Duodenal mucosa (tissue), 2 donors: ENCODE results near the gene CHRNA9.

ENCODE experiments used
- H3K27ac ChIP-seq: one replicate; pipeline ENCODE4 v1.7.0; 2013; ENCODE audit warnings: low read depth, low read length
- H3K27me3 ChIP-seq, 2 donors: one replicate each; pipeline ENCODE4 v1.7.0; 2013; ENCODE audit warnings: low read length in 2 of 2, control low read depth in 1 of 2; ENCODE audit not compliant: insufficient read depth in 2 of 2, control insufficient read depth in 1 of 2
- H3K36me3 ChIP-seq, 2 donors: one replicate each; pipeline ENCODE4 v1.7.0; 2013; ENCODE audit warnings: low read length in 2 of 2, control low read depth in 1 of 2; ENCODE audit not compliant: insufficient read depth in 2 of 2, control insufficient read depth in 1 of 2
- H3K4me1 ChIP-seq, 2 donors: one replicate each; pipeline ENCODE4 v1.7.0; 2013; ENCODE audit warnings: low read length in 2 of 2, control low read depth in 1 of 2; ENCODE audit not compliant: insufficient read depth in 2 of 2, control insufficient read depth in 1 of 2
- H3K4me3 ChIP-seq, 2 donors: one replicate each; pipeline ENCODE4 v1.7.0; 2013; ENCODE audit warnings: low read length in 2 of 2, low read depth in 1 of 2
- H3K9ac ChIP-seq, 2 donors: one replicate each; pipeline ENCODE4 v1.7.0; 2013; ENCODE audit warnings: low read length in 2 of 2, low read depth in 1 of 2
- H3K9me3 ChIP-seq, 2 donors: one replicate each; pipeline ENCODE4 v1.7.0; 2013; ENCODE audit warnings: low read length in 2 of 2, control low read depth in 1 of 2; ENCODE audit not compliant: control insufficient read depth in 1 of 2

Gene CHRNA9

GRCh38 chr4:40309250-40309774 is 25.8 kb upstream of the CHRNA9 start:
- H3K36me3 ChIP-seq = no peaks in the 10 kb centered on the region
- peaks cover 12 to 21% of the 10 kb centered on the region in 2 donors for H3K4me1 ChIP-seq
- H3K9ac ChIP-seq = peak overlapping the region; percentile 2 to 11
- no peaks in the 10 kb centered on the region for H3K27me3 ChIP-seq
- H3K4me3 ChIP-seq = peak overlapping the region; percentile 34 to 44
- H3K27ac ChIP-seq = no peak overlapping the region
- no peaks in the 10 kb centered on the region for H3K9me3 ChIP-seq

GRCh38 chr4:40310225-40310624 is 24.9 kb upstream of the CHRNA9 start:
- no peaks in the 10 kb centered on the region for H3K27me3 ChIP-seq
- H3K4me1 ChIP-seq = peaks cover 12 to 21% of the 10 kb centered on the region in 2 donors
- H3K4me3 ChIP-seq = no peak overlapping the region
- no peak overlapping the region for H3K9ac ChIP-seq
- H3K9me3 ChIP-seq = no peaks in the 10 kb centered on the region
- H3K36me3 ChIP-seq = no peaks in the 10 kb centered on the region
- no peak overlapping the region for H3K27ac ChIP-seq

- no peak overlapping the region for H3K27ac ChIP-seq
- H3K4me3 ChIP-seq = no peak overlapping the region
These were observed 23.3 kb upstream of the CHRNA9 start for GRCh38 chr4:40311811-40312346.

GRCh38 chr4:40314951-40315350 is 20.2 kb upstream of the CHRNA9 start:
- H3K9ac ChIP-seq = no peak overlapping the region
- H3K27ac ChIP-seq = no peak overlapping the region
- H3K9me3 ChIP-seq = no peaks in the 10 kb centered on the region

More at GRCh38 chr4:40311811-40312346, 23.3 kb upstream of the CHRNA9 start:
- Histone ChIP-seq H3K9ac (no peak overlapping the region), H3K9me3 (no peaks in the 10 kb centered on the region), H3K27me3 (no peaks in the 10 kb centered on the region), H3K36me3 (no peaks in the 10 kb centered on the region), H3K4me1 (peaks cover 11 to 16% of the 10 kb centered on the region in 2 donors)

GRCh38 chr4:40316333-40316781 is 18.8 kb upstream of the CHRNA9 start:
- peaks cover 8 to 12% of the 10 kb centered on the region in 2 donors for H3K4me1 ChIP-seq
- no peak overlapping the region for H3K27ac ChIP-seq
- H3K9ac ChIP-seq = peak overlapping the region in 1 of 2 donors; percentile 56
- no peaks in the 10 kb centered on the region for H3K27me3 ChIP-seq
- no peaks in the 10 kb centered on the region for H3K9me3 ChIP-seq
- H3K4me3 ChIP-seq = peak overlapping the region in 1 of 2 donors; percentile 50
- H3K36me3 ChIP-seq = no peaks in the 10 kb centered on the region

More at GRCh38 chr4:40314951-40315350, 20.2 kb upstream of the CHRNA9 start:
- Histone ChIP-seq H3K4me3 (no peak overlapping the region), H3K27me3 (no peaks in the 10 kb centered on the region), H3K4me1 (peaks cover 8 to 12% of the 10 kb centered on the region in 2 donors), H3K36me3 (no peaks in the 10 kb centered on the region)

DNA sequence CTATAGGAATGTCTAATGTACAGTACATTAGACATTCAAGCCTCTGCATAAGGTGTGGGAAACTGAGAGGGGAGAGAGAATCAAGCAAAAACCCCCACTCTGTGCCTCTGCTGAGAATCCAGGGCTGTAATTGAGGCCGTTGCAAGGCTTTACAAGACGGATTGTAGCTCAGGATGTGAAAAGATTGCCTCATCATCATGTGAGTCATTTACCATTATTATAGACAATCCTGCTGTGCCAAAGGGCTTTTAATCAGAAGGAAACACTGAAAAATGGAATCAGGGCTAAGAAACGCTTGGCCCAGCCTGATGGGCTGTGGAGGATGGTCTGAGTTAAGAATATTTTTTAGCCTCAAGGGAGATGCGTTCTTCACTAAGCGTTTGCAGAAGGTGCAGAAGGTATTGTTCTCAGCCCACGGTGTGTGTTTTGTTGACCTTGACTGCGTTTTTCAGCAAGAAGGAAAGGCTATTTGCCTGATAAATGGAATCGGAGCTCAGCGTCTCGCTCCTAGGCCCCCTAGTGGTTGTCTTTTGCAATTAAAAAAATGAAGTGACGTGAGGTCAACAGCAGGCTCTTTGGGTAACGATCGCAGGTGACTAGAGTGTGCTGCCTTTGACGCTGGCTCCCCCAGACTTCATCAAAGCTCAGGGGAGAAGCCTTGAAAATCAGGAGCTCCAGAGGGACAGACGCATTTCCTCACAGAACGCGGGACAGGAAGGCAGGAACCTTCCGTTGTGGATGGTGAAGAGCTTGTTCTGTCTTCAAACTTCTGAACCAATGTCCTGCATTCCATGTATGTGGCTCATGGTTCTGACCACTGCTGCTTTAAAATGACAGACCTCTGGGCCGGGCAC is 18.1 kb upstream of the CHRNA9 start:
- peak overlapping the region; percentile 48 to 56 for H3K9ac ChIP-seq
- peaks cover 10 to 12% of the 10 kb centered on the region in 2 donors for H3K4me1 ChIP-seq
- no peaks in the 10 kb centered on the region for H3K27me3 ChIP-seq
- no peaks in the 10 kb centered on the region for H3K36me3 ChIP-seq
- no peaks in the 10 kb centered on the region for H3K9me3 ChIP-seq
- H3K27ac ChIP-seq = no peak overlapping the region
- H3K4me3 ChIP-seq = peak overlapping the region; percentile 50 to 69

DNA sequence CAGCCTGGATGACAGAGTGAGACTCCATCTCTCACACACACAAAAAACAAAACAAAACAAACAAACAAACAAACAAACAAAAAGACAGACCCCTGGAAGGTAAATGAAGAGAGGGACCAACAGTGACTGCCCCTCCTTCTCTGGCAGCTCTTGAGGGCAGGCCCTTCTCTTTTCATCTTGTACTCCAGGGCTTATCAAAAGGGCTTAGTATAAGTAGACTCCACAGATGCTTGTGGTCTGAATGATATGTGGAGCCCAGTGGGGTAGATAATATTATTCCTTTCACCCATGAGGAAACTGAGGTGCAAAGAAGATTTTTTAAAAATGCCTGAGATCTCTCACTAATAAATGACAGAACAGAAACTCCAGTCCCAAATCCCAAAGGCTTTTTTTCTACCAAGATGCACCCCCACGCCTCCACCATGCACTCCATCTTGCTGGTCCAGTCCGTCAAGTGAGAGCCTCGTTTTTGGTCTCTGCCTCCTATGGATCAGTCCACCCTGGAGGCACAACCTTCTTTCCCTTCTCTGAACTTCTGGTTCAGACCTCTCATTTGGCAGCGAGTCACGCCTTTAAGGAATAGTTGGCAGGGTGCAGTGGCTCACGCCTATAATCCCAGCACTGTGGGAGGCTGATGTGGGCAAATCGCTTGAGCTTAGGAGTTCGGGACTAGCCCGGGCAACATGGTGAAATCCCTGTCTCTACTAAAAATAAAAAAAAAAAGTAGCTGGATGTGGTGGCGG is 17.0 kb upstream of the CHRNA9 start:
- H3K27me3 ChIP-seq = no peaks in the 10 kb centered on the region

DNA sequence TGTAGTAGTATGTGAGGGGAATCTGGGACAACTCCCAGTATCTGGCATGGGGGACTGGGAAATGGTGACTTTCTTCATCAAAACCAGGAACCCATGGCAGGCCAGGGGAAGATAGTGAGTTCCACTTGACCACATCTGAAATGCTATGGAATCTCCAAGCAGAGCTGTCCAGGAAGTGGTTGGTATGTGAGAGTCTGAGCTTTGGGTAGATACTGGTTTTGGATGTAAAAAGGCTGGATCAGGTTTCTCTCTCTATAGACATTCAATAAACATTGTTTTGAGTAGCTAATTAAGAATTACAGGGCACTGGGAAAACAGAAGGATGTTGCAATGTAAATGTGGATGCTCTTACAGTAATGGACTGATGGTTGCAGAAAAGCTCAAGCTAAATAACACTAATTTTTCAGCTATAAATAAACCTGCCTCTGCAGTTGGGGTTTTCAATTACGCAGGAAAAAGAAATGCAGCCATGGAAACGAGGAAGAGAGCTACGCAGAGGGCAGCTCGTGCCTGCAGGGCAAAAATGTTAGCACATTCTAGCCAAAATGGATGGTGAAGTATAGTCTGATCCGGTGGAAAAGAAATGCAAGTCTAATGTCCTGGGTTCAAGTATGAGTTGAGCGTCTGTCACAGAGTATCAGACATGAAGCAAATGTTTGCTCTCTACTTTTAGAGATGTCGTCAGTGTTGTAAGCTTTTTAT is 13.4 kb upstream of the CHRNA9 start:
- no peaks in the 10 kb centered on the region for H3K27me3 ChIP-seq
- H3K27ac ChIP-seq = no peak overlapping the region
- H3K36me3 ChIP-seq = no peaks in the 10 kb centered on the region
- no peaks in the 10 kb centered on the region for H3K9me3 ChIP-seq
- no peak overlapping the region for H3K4me3 ChIP-seq
- H3K4me1 ChIP-seq = peaks cover 7 to 13% of the 10 kb centered on the region in 2 donors
- no peak overlapping the region for H3K9ac ChIP-seq

More for the DNA sequence above, 17.0 kb upstream of the CHRNA9 start:
- Histone ChIP-seq H3K36me3 (no peaks in the 10 kb centered on the region), H3K9me3 (no peaks in the 10 kb centered on the region), H3K4me1 (peaks cover 12 to 14% of the 10 kb centered on the region in 2 donors), H3K27ac (no peak overlapping the region), H3K9ac (no peak overlapping the region), H3K4me3 (no peak overlapping the region)

- Histone ChIP-seq H3K4me1 (peaks cover 0 to 6% of the 10 kb centered on the region in 2 donors), H3K9me3 (no peaks in the 10 kb centered on the region), H3K36me3 (no peaks in the 10 kb centered on the region), H3K27me3 (no peaks in the 10 kb centered on the region), H3K4me3 (no peak overlapping the region), H3K27ac (no peak overlapping the region), H3K9ac (no peak overlapping the region)
These were observed 12.3 kb upstream of the CHRNA9 start for GRCh38 chr4:40322811-40323210.
